ENCODE data around the gene VKORC1.
"Not testable (repeated sequence)": the region's sequence is repeated elsewhere in the genome, so short reads cannot be mapped to it uniquely, and the experiment has no call there.

Gene VKORC1

GRCh38 chr16:31107465-31107867, 12.9 kb upstream of the VKORC1 start:
- in situ Hi-C loops (cut with HindIII; ENCODE audit: low sequenced_read_pairs): no loop called here

- in situ Hi-C loops (cut with HindIII; ENCODE audit: low sequenced_read_pairs): no loop called here
Observed at GRCh38 chr16:31106509-31107464, 12.2 kb upstream of the VKORC1 start.

- in situ Hi-C loops (cut with HindIII; ENCODE audit: low sequenced_read_pairs): no loop called here
Observed at GRCh38 chr16:31105677-31106213, 11.1 kb upstream of the VKORC1 start.

- in situ Hi-C loops (cut with HindIII; ENCODE audit: low sequenced_read_pairs): not testable (repeated sequence)
Observed at GRCh38 chr16:31100876-31101641, 6.5 kb upstream of the VKORC1 start.

GRCh38 chr16:31099860-31100638, 5.5 kb upstream of the VKORC1 start:
- in situ Hi-C loops (cut with HindIII; ENCODE audit: low sequenced_read_pairs): no loop called here

GRCh38 chr16:31094088-31094423, 541 bp downstream of the VKORC1 start:
- in situ Hi-C loops (cut with HindIII; ENCODE audit: low sequenced_read_pairs): no loop called here

- in situ Hi-C loops (cut with HindIII; ENCODE audit: low sequenced_read_pairs): no loop called here
Observed at GRCh38 chr16:31093132-31093703, 1.4 kb downstream of the VKORC1 start.

- in situ Hi-C loops (cut with HindIII; ENCODE audit: low sequenced_read_pairs): no loop called here
Observed at GRCh38 chr16:31092330-31092729, 2.3 kb downstream of the VKORC1 start.

- in situ Hi-C loops (cut with HindIII; ENCODE audit: low sequenced_read_pairs): no loop called here
Observed at GRCh38 chr16:31090540-31090939, 4.1 kb downstream of the VKORC1 start.

- in situ Hi-C loops (cut with HindIII; ENCODE audit: low sequenced_read_pairs): no loop called here
Observed at GRCh38 chr16:31089199-31089598, 5.4 kb downstream of the VKORC1 start.

- in situ Hi-C loops (cut with HindIII; ENCODE audit: low sequenced_read_pairs): no loop called here
Observed at GRCh38 chr16:31088459-31089183, 6.0 kb downstream of the VKORC1 start, which contains the start of gene PRSS53. Gene PRSS53 (minus strand): TSS chr16:31088943. CDS start chr16:31088809, 134 bp downstream.

- in situ Hi-C loops (cut with HindIII; ENCODE audit: low sequenced_read_pairs): no loop called here
Observed at GRCh38 chr16:31087971-31088370, 6.6 kb downstream of the VKORC1 start.

GRCh38 chr16:31087481-31087880, 7.1 kb downstream of the VKORC1 start:
- in situ Hi-C loops (cut with HindIII; ENCODE audit: low sequenced_read_pairs): no loop called here

- in situ Hi-C loops (cut with HindIII; ENCODE audit: low sequenced_read_pairs): no loop called here
Observed at GRCh38 chr16:31086629-31086906, 8.0 kb downstream of the VKORC1 start.

GRCh38 chr16:31085873-31086628, 8.5 kb downstream of the VKORC1 start:
- in situ Hi-C loops (cut with HindIII; ENCODE audit: low sequenced_read_pairs): no loop called here

GRCh38 chr16:31085411-31085810, 9.2 kb downstream of the VKORC1 start:
- in situ Hi-C loops (cut with HindIII; ENCODE audit: low sequenced_read_pairs): no loop called here

- in situ Hi-C loops (cut with HindIII; ENCODE audit: low sequenced_read_pairs): no loop called here
Observed at GRCh38 chr16:31084584-31085302, 9.9 kb downstream of the VKORC1 start.

GRCh38 chr16:31083981-31084380, 10.6 kb downstream of the VKORC1 start:
- in situ Hi-C loops (cut with HindIII; ENCODE audit: low sequenced_read_pairs): no loop called here

GRCh38 chr16:31083556-31083955, 11.0 kb downstream of the VKORC1 start:
- in situ Hi-C loops (cut with HindIII; ENCODE audit: low sequenced_read_pairs): no loop called here

All from DLD1 (cell line).